ENCODE results near the gene KCNJ1.

- no peak for TF ChIP-seq MYC (IDR thresholded peaks at IDR 0.05; ENCODE audit: low read depth, low read length)
- TF ChIP-seq CTCF (IDR thresholded peaks at IDR 0.05; ENCODE audit: low read depth, low read length) = no peak
- no peak for TF ChIP-seq POLR2A (IDR thresholded peaks at IDR 0.05; ENCODE audit: extremely low read depth, insufficient read length)
- TF ChIP-seq, protein P1, sequence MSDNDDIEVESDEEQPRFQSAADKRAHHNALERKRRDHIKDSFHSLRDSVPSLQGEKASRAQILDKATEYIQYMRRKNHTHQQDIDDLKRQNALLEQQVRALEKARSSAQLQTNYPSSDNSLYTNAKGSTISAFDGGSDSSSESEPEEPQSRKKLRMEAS (IDR thresholded peaks at IDR 0.05; ENCODE audit: low read depth, low read length) = no peak
Observed at GRCh38 chr11:128825050-128825784, 41.9 kb downstream of the KCNJ1 start.
